AG10803 (cell line): ENCODE measurements around the gene RAI14.
A peak's percentile ranks its signal among the peaks of the same experiment; 100 is the strongest.
"Not testable (repeated sequence)": the region's sequence is repeated elsewhere in the genome, so short reads cannot be mapped to it uniquely, and the experiment has no call there.

ENCODE experiments used
- DNase-seq: peaks from one replicate; pipeline ENCODE4 v3.0.0; 2010; ENCODE audit warnings: low read depth
- H3K4me3 ChIP-seq: 2 replicates; pipeline ENCODE4 v1.5.1; 2011; ENCODE audit warnings: mild to moderate bottlenecking, low read length, control low read depth
- CTCF ChIP-seq: conservative IDR thresholded peaks from 2 replicates; pipeline ENCODE4 v1.5.1; 2011; ENCODE audit warnings: mild to moderate bottlenecking, low read length, control low read depth, inconsistent platforms

The RAI14 gene

GRCh38 chr5:34719029-34719428 lies 62.9 kb downstream of the RAI14 start:
- DNase-seq = no peak
- no peak overlapping the region for H3K4me3 ChIP-seq
- no peak for TF ChIP-seq CTCF

GRCh38 chr5:34721327-34721726 lies 65.2 kb downstream of the RAI14 start:
- TF ChIP-seq CTCF = no peak
- DNase-seq = peak; percentile 77
- no peak overlapping the region for H3K4me3 ChIP-seq

DNA sequence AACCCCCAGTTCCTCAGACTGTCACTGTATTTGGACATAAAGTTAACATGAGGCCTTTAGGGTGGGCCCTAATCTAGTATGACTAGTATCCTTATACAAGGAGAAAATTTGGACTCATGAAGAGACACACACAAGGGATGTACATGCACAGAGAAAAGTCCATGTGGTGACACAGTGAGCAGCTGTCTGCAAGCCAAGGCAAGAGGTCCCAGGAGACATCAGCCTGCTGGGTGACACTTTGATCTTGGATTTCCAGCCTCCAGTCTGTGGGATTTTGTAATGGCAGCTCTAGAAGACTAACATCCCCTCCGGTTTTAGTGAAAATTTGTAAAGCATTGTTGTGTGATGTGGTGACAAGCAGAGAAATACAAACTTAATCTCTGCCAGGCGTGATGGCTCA lies 66.1 kb downstream of the RAI14 start:
- no peak for TF ChIP-seq CTCF
- DNase-seq = no peak

GRCh38 chr5:34724741-34725140 lies 68.6 kb downstream of the RAI14 start:
- DNase-seq = no peak
- H3K4me3 ChIP-seq = no peak overlapping the region
- TF ChIP-seq CTCF = no peak

More for the DNA sequence above, 66.1 kb downstream of the RAI14 start:
- no peak overlapping the region for H3K4me3 ChIP-seq

DNA sequence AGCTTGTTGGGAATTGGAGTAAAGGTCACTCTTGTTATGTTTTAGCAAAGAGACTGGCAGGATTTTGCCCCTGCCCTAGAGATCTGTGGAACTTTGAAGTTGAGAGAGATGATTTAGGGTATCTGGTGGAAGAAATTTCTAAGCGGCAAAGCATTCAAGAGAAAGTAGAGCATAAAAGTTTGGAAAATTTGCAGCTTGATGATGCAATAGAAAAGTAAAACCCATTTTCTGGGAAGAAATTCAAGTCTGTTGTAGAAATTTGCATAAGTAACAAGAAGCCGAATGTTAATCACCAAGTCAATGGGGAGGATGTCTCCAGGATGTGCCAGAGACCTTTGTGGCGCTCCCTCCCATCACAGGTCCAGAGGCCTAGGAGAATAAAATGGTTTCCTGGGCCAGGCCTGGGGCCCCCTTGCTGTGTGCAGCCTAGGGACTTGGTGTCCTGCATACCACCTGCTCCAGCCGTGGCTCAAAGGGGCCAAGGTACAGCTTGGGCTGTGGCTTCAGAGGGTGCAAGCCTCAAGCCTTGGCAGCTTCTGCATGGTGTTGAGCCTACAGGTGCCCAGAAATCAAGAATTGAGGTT lies 71.1 kb downstream of the RAI14 start:
- H3K4me3 ChIP-seq = not testable (repeated sequence)

GRCh38 chr5:34728236-34728635 lies 72.1 kb downstream of the RAI14 start:
- TF ChIP-seq CTCF = no peak
- H3K4me3 ChIP-seq = no peak overlapping the region
- DNase-seq = no peak

More for the DNA sequence above, 71.1 kb downstream of the RAI14 start:
- not testable (repeated sequence) for DNase-seq

- no peak for TF ChIP-seq CTCF
- DNase-seq = no peak
- H3K4me3 ChIP-seq = no peak overlapping the region
These were observed 75.5 kb downstream of the RAI14 start for GRCh38 chr5:34731435-34732232.
